ENCODE measurements around the gene TNKS2. TPM values are rescaled to one million over a fixed set of nuclear protein-coding genes. Genes with fewer than 3 reads are reported as not detected.

The TNKS2 gene
- total RNA-seq, 1 donor: 61.5 TPM

DNA sequence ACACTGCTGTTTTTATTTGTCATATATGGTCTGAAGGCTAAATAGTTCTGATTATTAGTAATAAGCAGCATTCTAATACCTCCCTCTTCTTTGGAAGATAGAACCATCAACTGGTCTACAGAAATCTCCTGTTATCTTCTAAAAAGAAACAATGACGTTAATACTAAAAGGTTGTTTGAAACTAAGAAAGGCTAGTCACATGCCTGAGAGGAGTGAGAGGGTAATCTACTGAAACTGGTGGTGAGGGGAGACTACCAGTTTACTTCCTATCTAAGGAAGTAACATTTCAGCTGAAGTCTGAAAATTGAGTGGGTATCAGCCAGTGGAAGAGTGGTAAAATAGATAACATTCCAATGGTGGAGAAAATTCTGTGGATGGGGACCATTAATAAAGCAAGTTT lies 62.7 kb downstream of the TNKS2 start:
- H2AFZ ChIP-seq (ENCODE audit: low read length): no peak overlapping the region
- H3K4me2 ChIP-seq (ENCODE audit: insufficient read depth, low read length): no peak overlapping the region
- H3K27me3 ChIP-seq (ENCODE audit: insufficient read depth, low read length): no peaks in the 10 kb centered on the region
- H3K9me3 ChIP-seq (ENCODE audit: low read depth, low read length): no peaks in the 10 kb centered on the region
- DNase-seq (ENCODE audit: insufficient read length, low spot score, missing footprints): no peak
- H3K36me3 ChIP-seq (ENCODE audit: insufficient read depth, low read length): peaks cover 48% of the 10 kb centered on the region
- no peaks in the 10 kb centered on the region for H3K4me1 ChIP-seq (ENCODE audit: insufficient read depth, low read length)
- no peaks in the 10 kb centered on the region for H4K20me1 ChIP-seq (ENCODE audit: insufficient read depth, low read length)
- no peak for TF ChIP-seq CTCF (IDR thresholded peaks at IDR 0.05; ENCODE audit: extremely low read depth, low read depth, low read length)
- H3K27ac ChIP-seq (ENCODE audit: low read depth, low read length): no peak overlapping the region
- H3K79me2 ChIP-seq (ENCODE audit: insufficient read depth, low read length): no peaks in the 10 kb centered on the region
- no peak overlapping the region for H3K4me3 ChIP-seq (ENCODE audit: insufficient read depth, low read length)

DNA sequence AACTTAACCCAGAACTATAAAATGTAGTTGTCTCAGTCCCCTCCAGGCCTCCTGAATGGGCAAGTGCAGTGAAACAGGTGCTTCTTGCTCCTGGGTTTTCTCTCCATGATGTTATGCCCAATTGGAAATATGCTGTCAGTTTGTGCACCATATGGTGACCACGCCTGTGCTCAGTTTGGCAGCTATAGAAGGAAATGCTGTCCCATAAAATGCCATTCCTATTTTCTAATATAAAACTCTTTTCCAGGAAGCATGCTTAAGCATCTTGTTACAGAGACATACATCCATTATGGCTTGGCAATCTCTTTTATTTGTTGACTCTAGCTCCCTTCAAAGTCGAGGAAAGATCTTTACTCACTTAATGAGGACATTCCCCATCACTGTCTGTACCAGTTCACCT lies 65.9 kb downstream of the TNKS2 start:
- Histone ChIP-seq H3K4me2 (ENCODE audit: insufficient read depth, low read length) (no peak overlapping the region), H3K9me3 (ENCODE audit: low read depth, low read length) (no peaks in the 10 kb centered on the region), H3K36me3 (ENCODE audit: insufficient read depth, low read length) (peaks cover 31% of the 10 kb centered on the region), H2AFZ (ENCODE audit: low read length) (no peak overlapping the region), H4K20me1 (ENCODE audit: insufficient read depth, low read length) (no peaks in the 10 kb centered on the region), H3K79me2 (ENCODE audit: insufficient read depth, low read length) (no peaks in the 10 kb centered on the region), H3K27me3 (ENCODE audit: insufficient read depth, low read length) (no peaks in the 10 kb centered on the region), H3K4me3 (ENCODE audit: insufficient read depth, low read length) (no peak overlapping the region), H3K4me1 (ENCODE audit: insufficient read depth, low read length) (no peaks in the 10 kb centered on the region), H3K27ac (ENCODE audit: low read depth, low read length) (no peak overlapping the region)
- no peak for TF ChIP-seq CTCF (IDR thresholded peaks at IDR 0.05; ENCODE audit: extremely low read depth, low read depth, low read length)
- no peak for DNase-seq (ENCODE audit: insufficient read length, low spot score, missing footprints)

GRCh38 chr10:91864744-91865143 lies 66.5 kb downstream of the TNKS2 start:
- Histone ChIP-seq H3K4me3 (ENCODE audit: insufficient read depth, low read length) (no peak overlapping the region), H3K36me3 (ENCODE audit: insufficient read depth, low read length) (peaks cover 24% of the 10 kb centered on the region), H3K4me1 (ENCODE audit: insufficient read depth, low read length) (no peaks in the 10 kb centered on the region), H3K79me2 (ENCODE audit: insufficient read depth, low read length) (no peaks in the 10 kb centered on the region), H3K27me3 (ENCODE audit: insufficient read depth, low read length) (no peaks in the 10 kb centered on the region), H3K4me2 (ENCODE audit: insufficient read depth, low read length) (no peak overlapping the region), H2AFZ (ENCODE audit: low read length) (no peak overlapping the region), H3K9me3 (ENCODE audit: low read depth, low read length) (no peaks in the 10 kb centered on the region), H3K27ac (ENCODE audit: low read depth, low read length) (no peak overlapping the region), H4K20me1 (ENCODE audit: insufficient read depth, low read length) (no peaks in the 10 kb centered on the region)
- no peak for DNase-seq (ENCODE audit: insufficient read length, low spot score, missing footprints)
- no peak for TF ChIP-seq CTCF (IDR thresholded peaks at IDR 0.05; ENCODE audit: extremely low read depth, low read depth, low read length)

DNA sequence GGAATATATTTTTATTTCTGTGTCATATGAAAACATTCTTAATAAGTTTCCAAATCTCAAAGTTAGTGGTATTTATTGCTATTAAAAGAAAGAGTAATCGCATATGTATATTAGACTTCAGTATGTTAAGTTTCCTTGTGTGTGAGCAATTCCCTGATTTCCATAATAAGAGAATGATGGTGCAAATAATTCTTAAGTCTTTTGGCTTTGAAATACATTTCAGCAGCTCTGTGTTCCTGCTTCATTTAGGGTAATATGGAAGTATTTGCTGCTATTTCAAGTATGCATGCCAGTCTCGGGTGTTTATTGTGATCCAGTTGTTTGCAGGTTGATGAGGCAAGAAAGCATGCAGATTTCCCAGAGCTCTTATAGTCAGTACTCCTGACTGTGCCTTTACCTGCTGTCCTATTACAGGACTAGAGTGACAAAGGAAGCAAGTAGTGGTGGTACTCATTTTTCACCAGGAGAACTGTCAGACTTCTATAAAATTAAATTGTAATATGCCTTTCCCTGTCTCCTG lies 67.4 kb downstream of the TNKS2 start:
- Histone ChIP-seq H4K20me1 (ENCODE audit: insufficient read depth, low read length) (no peaks in the 10 kb centered on the region), H3K36me3 (ENCODE audit: insufficient read depth, low read length) (peaks cover 16% of the 10 kb centered on the region), H3K79me2 (ENCODE audit: insufficient read depth, low read length) (no peaks in the 10 kb centered on the region), H3K27me3 (ENCODE audit: insufficient read depth, low read length) (no peaks in the 10 kb centered on the region), H3K4me3 (ENCODE audit: insufficient read depth, low read length) (no peak overlapping the region), H3K4me2 (ENCODE audit: insufficient read depth, low read length) (no peak overlapping the region), H3K27ac (ENCODE audit: low read depth, low read length) (no peak overlapping the region), H3K9me3 (ENCODE audit: low read depth, low read length) (no peaks in the 10 kb centered on the region), H2AFZ (ENCODE audit: low read length) (no peak overlapping the region), H3K4me1 (ENCODE audit: insufficient read depth, low read length) (no peaks in the 10 kb centered on the region)
- no peak for DNase-seq (ENCODE audit: insufficient read length, low spot score, missing footprints)
- TF ChIP-seq CTCF (IDR thresholded peaks at IDR 0.05; ENCODE audit: extremely low read depth, low read depth, low read length): no peak
